Muscle layer of duodenum (tissue), 2 donors: ENCODE measurements around the gene GARRE1.

Experiments
- H3K27ac ChIP-seq: one replicate; pipeline ENCODE4 v1.7.0; 2013; ENCODE audit warnings: mild to moderate bottlenecking, low read length
- H3K27me3 ChIP-seq: one replicate; pipeline ENCODE4 v1.7.0; 2013; ENCODE audit warnings: low read depth, mild to moderate bottlenecking, control low read depth, low read length
- H3K36me3 ChIP-seq, 2 donors: one replicate each; pipeline ENCODE4 v1.7.0; 2013; ENCODE audit warnings: low read length in 2 of 2, control low read depth in 1 of 2, mild to moderate bottlenecking in 1 of 2; ENCODE audit not compliant: insufficient read depth in 2 of 2, control insufficient read depth in 1 of 2
- H3K4me1 ChIP-seq, 2 donors: one replicate each; pipeline ENCODE4 v1.7.0; 2013; ENCODE audit warnings: low read length in 2 of 2, mild to moderate bottlenecking in 2 of 2, control low read depth in 1 of 2, moderate library complexity in 1 of 2; ENCODE audit not compliant: insufficient read depth in 2 of 2, control insufficient read depth in 1 of 2
- H3K4me3 ChIP-seq, 2 donors: one replicate each; pipeline ENCODE4 v1.7.0; 2013; ENCODE audit warnings: low read length in 2 of 2, low read depth in 1 of 2, mild to moderate bottlenecking in 1 of 2
- H3K9me3 ChIP-seq, 2 donors: one replicate each; pipeline ENCODE4 v1.7.0; 2013; ENCODE audit warnings: low read length in 2 of 2, control low read depth in 1 of 2, mild to moderate bottlenecking in 1 of 2; ENCODE audit not compliant: control insufficient read depth in 1 of 2
- donor health status: healthy.

GARRE1 gene

DNA sequence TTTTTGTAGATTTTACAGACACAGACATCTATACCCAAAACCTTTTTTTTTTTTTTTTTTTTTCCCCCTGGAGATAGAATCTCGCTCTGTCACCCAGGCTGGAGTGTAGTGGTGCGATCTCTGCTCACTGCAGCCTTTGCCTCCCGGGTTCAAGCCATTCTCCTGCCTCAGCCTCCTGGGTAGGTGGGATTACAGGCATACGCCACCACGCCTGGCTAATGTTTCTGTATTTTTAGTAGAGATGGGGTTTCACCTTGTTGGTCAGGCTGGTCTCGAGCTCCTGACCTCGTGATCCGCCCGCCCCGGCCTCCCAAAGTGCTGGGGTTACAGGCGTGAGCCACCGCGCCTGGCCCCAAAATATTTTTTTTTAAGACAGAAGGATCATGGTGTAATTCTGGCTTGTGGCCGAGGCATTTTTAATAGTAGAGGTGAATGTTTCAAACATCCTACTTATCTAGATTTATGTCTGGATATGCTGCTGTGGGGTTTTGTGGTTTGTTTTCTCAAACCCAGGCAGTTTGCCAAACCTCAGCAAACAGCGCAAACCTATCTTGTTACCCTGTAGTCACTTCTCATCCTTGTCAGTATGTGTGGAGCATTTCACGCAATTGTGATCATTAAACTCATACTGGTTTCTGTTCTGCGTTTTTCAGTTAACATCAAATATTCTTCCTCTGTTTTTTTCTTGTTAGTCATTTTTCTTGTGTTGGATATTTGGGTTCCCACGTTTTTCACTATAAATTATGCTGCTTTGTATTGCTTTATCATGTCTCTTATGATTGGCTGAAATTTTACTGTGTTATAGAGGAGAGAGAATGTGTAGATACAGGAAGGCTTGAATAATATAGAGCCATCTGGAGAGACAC is 36.2 kb upstream of the GARRE1 start:
- H3K4me1 ChIP-seq = peaks cover 0 to 8% of the 10 kb centered on the region in 2 donors
- no peak overlapping the region for H3K4me3 ChIP-seq
- no peaks in the 10 kb centered on the region for H3K27me3 ChIP-seq
- H3K36me3 ChIP-seq = peaks cover 19 to 51% of the 10 kb centered on the region in 2 donors
- no peaks in the 10 kb centered on the region for H3K9me3 ChIP-seq
- no peak overlapping the region for H3K27ac ChIP-seq

DNA sequence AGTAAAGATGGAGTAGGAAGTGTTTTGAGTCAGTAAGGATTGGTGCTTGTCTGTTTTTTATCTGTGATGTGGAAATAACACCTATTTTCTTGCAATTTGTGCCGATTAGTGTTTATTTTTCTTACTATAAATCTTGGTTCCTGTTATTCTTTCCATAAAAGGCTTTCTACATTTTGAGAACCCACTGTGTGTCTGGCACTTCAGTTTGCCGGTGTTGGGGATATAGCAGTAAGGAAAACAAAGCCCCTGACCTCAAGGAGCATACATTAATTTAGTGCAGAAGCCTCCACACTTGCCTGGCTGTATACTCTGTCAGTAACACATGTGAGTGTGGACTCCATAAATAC is 35.6 kb upstream of the GARRE1 start:
- peaks cover 25 to 52% of the 10 kb centered on the region in 2 donors for H3K36me3 ChIP-seq
- H3K27me3 ChIP-seq = no peaks in the 10 kb centered on the region
- peaks cover 0 to 8% of the 10 kb centered on the region in 2 donors for H3K4me1 ChIP-seq
- no peak overlapping the region for H3K27ac ChIP-seq
- no peaks in the 10 kb centered on the region for H3K9me3 ChIP-seq
- no peak overlapping the region for H3K4me3 ChIP-seq

GRCh38 chr19:34220472-34221063 is 33.8 kb upstream of the GARRE1 start:
- H3K36me3 ChIP-seq = peaks cover 36 to 61% of the 10 kb centered on the region in 2 donors
- H3K9me3 ChIP-seq = no peaks in the 10 kb centered on the region
- no peak overlapping the region for H3K4me3 ChIP-seq
- H3K27me3 ChIP-seq = no peaks in the 10 kb centered on the region
- H3K27ac ChIP-seq = no peak overlapping the region
- peaks cover 0 to 8% of the 10 kb centered on the region in 2 donors for H3K4me1 ChIP-seq

- Histone ChIP-seq H3K4me3 (no peak overlapping the region), H3K4me1 (peaks cover 0 to 8% of the 10 kb centered on the region in 2 donors), H3K27ac (no peak overlapping the region), H3K9me3 (no peaks in the 10 kb centered on the region), H3K36me3 (peaks cover 51 to 69% of the 10 kb centered on the region in 2 donors), H3K27me3 (no peaks in the 10 kb centered on the region)
These were observed 32.0 kb upstream of the GARRE1 start for GRCh38 chr19:34222386-34222785.

- Histone ChIP-seq H3K27ac (no peak overlapping the region), H3K9me3 (no peaks in the 10 kb centered on the region), H3K27me3 (no peaks in the 10 kb centered on the region), H3K36me3 (peaks cover 71 to 85% of the 10 kb centered on the region in 2 donors), H3K4me1 (no peaks in the 10 kb centered on the region), H3K4me3 (no peak overlapping the region)
These were observed 29.2 kb upstream of the GARRE1 start for GRCh38 chr19:34224996-34225658.

DNA sequence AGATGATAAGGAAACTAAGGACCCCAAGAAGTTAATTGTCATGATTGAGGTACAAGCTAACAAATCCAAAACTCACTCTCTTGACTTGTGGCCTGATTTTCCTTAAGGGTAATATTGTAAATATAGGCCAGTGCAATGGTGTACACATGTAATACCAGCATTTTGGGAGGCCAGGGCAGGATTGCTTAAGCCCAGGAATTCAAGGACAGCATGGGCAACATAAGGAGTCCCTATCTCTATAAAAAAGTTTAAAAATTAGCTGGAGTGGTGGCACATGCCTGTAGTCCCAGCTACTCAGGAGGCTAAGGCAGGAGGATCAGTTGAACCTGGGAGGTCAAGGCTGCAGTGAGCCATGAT is 28.7 kb upstream of the GARRE1 start:
- no peaks in the 10 kb centered on the region for H3K4me1 ChIP-seq
- H3K27me3 ChIP-seq = no peaks in the 10 kb centered on the region
- no peak overlapping the region for H3K27ac ChIP-seq
- H3K36me3 ChIP-seq = peaks cover 73 to 88% of the 10 kb centered on the region in 2 donors
- no peak overlapping the region for H3K4me3 ChIP-seq
- H3K9me3 ChIP-seq = no peaks in the 10 kb centered on the region

GRCh38 chr19:34226036-34226435 is 28.3 kb upstream of the GARRE1 start:
- Histone ChIP-seq H3K4me3 (no peak overlapping the region), H3K27me3 (no peaks in the 10 kb centered on the region), H3K36me3 (peaks cover 73 to 84% of the 10 kb centered on the region in 2 donors), H3K27ac (no peak overlapping the region), H3K4me1 (no peaks in the 10 kb centered on the region), H3K9me3 (no peaks in the 10 kb centered on the region)

DNA sequence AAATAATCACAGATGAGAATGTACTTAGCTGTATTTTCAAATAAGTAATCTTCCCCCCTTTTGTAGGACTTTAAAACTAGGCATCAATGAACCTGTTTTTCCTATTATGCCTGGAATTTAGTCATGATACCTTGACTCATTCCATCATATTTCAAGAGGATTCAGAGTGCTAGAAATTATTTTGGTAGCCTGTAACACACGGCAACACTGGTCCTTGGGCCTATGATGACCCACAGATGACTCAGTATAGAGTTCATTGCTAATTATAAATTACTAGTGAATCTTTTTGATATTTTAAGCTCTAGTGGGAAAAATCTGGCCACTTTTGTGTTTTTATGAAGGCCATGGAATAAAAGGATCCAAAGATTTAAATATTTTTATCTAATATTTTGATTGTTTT is 26.0 kb upstream of the GARRE1 start:
- Histone ChIP-seq H3K9me3 (no peaks in the 10 kb centered on the region), H3K4me3 (no peak overlapping the region), H3K27ac (no peak overlapping the region), H3K36me3 (peaks cover 56 to 61% of the 10 kb centered on the region in 2 donors), H3K4me1 (peaks cover 10 to 11% of the 10 kb centered on the region in 2 donors), H3K27me3 (no peaks in the 10 kb centered on the region)

- H3K27ac ChIP-seq = no peak overlapping the region
- H3K36me3 ChIP-seq = peaks cover 52 to 56% of the 10 kb centered on the region in 2 donors
- H3K27me3 ChIP-seq = no peaks in the 10 kb centered on the region
- H3K4me1 ChIP-seq = peaks cover 11% of the 10 kb centered on the region in 2 donors
- H3K4me3 ChIP-seq = no peak overlapping the region
- no peaks in the 10 kb centered on the region for H3K9me3 ChIP-seq
These were observed 25.6 kb upstream of the GARRE1 start for GRCh38 chr19:34228762-34229161.

- Histone ChIP-seq H3K27me3 (no peaks in the 10 kb centered on the region), H3K4me3 (no peak overlapping the region), H3K4me1 (peaks cover 11% of the 10 kb centered on the region in 2 donors), H3K36me3 (peaks cover 45 to 47% of the 10 kb centered on the region in 2 donors), H3K27ac (no peak overlapping the region), H3K9me3 (no peaks in the 10 kb centered on the region)
These were observed 24.6 kb upstream of the GARRE1 start for GRCh38 chr19:34229721-34230120.

- no peaks in the 10 kb centered on the region for H3K9me3 ChIP-seq
- H3K36me3 ChIP-seq = peaks cover 36% of the 10 kb centered on the region in 2 donors
- H3K27ac ChIP-seq = no peak overlapping the region
- H3K4me3 ChIP-seq = no peak overlapping the region
- no peaks in the 10 kb centered on the region for H3K27me3 ChIP-seq
- H3K4me1 ChIP-seq = peaks cover 11% of the 10 kb centered on the region in 2 donors
These were observed 23.5 kb upstream of the GARRE1 start for GRCh38 chr19:34230820-34231219.
